Measurements from ENCODE around the gene RAD51B. TPM values are rescaled to one million over a fixed set of nuclear protein-coding genes. Genes with fewer than 3 reads are reported as not detected.

RAD51B gene
- polyA plus RNA-seq, 10 donors: 5.3 to 10.7 (median 7.5) TPM

GRCh38 chr14:68377459-68377858 lies 557.9 kb downstream of the RAD51B start:
- peak in 1 of 3 donors; percentile 82 for DNase-seq

GRCh38 chr14:68379510-68380328 lies 560.1 kb downstream of the RAD51B start:
- DNase-seq: peak in 1 of 3 donors; percentile 40

GRCh38 chr14:68380329-68380741 lies 560.8 kb downstream of the RAD51B start:
- peak in 1 of 3 donors; percentile 25 for DNase-seq

DNA sequence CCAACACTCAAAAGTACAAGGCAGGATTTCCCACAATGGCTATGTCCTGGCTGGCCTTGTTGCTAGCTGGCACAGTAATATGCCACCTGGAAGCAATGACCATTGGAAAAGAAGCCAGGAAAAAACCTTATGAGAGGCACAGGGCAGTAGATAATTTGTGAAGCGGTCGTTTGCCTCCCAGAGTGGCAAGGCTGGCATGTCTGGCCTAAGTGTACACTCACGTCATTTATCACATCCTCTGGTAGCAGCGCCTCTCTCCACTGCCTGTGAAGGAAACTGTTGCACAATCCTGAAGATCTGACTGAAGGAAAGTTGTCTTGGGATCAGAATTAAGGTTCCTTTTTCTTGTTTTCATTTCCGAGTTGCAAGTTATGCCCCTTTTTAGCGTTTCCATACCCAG lies 564.8 kb downstream of the RAD51B start:
- DNase-seq: peak in 1 of 3 donors; percentile 62

- DNase-seq: peak in 1 of 3 donors; percentile 46
These were observed 565.3 kb downstream of the RAD51B start for GRCh38 chr14:68384881-68385280.

DNA sequence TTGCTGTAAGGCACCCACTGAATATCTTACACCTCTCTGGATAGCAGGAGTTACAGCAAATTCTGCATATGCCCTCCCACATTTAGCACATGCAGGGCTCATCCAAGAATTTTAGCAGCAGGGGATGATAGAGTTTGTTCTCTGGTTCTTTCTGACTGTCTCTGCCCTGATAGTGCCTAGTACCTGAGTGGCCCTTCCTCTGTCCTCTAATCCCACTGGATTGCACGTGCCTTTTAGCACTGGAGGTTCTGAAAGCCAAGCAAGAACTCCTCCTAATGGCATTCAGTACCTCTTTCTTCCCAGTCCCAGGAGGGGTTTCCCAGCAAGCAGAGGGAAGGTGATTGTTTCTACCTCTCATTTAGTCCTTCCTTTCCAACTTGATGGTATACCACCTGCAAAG lies 566.9 kb downstream of the RAD51B start:
- peak in 1 of 3 donors; percentile 28 for DNase-seq

DNA sequence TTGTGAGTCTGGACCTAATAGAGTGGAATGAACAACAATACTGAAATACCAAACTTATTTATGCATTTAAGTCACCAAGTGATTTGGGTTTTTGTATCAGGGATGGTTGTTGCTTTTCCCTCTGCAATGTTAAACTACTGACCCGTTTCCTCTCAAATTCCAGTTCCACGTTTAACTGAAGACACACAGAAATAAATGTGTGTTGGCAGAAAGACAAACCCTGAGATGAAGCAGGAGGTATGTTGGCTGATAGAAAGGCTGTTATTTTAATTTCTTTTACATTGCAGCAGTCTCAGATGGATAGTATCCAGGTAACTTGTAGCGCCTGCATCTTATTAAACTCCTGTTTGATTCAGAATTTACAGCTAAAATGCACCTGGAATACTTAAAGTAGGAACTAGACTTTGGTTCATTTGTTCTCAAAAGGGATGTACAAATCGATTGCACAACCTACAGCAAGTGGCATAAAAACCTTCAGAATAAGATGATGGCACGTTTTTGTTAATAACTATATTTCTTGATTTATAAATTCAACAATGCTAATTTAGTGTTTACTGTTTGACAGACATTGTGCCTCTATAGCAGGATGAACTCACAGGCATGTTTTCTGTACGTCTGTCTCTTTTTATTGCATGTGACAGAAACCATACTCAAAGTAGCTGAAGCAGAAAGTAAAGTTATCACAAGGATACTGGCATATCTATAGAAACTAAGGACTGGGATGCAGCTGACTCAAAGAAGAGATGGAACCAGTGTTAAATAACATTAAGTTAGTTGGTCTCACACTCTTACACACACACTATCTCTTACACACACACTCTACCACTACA lies 567.6 kb downstream of the RAD51B start:
- DNase-seq: peak in 2 of 3 donors; percentile 77 to 89

- DNase-seq: peak in 2 of 3 donors; percentile 84 to 91
These were observed 570.4 kb downstream of the RAD51B start for GRCh38 chr14:68389943-68390342.

- peak in 2 of 3 donors; percentile 73 to 85 for DNase-seq
These were observed 571.2 kb downstream of the RAD51B start for GRCh38 chr14:68390741-68391140.

- peak in 2 of 3 donors; percentile 90 to 94 for DNase-seq
These were observed 571.9 kb downstream of the RAD51B start for GRCh38 chr14:68391311-68392014.

DNA sequence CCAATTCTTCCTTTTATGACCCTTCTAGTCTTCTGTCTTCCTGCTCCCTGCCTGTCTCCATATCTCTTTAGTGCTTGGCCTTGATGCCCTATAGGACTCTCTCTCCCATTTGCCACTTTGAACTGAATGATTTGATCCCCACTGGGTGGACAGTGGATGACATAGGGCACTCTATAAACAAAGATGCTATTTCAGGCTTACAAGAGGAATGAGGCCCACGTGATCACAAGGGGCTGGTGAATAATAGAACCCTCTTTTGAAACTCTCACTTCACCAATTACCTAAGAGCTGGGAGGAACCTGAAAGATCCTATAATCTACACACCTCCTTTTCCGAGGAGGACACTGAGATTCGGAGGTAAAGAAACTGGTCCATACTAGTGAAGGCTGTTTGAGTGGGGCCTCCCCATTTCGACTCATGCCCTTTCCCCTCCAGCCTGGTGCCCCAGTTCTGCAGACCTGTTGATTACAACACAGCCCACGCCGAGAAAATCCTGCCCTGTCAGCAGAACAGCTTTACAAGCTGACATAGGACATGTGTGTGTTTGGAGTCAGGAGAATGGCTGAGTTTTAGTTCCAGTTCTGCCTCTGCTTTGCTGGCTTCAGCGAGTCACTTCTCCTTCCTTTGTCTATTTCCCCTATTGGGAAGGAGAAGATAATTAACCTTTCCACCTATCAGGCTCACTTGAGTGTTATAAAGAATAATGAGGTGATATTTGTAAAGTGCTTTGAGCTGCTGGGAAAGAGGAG lies 573.0 kb downstream of the RAD51B start:
- DNase-seq: peak in 1 of 3 donors; percentile 75

- no peak for DNase-seq
These were observed 573.7 kb downstream of the RAD51B start for GRCh38 chr14:68393259-68393658.

- peak in 1 of 3 donors; percentile 46 for DNase-seq
These were observed 574.7 kb downstream of the RAD51B start for GRCh38 chr14:68394118-68394763.

DNA sequence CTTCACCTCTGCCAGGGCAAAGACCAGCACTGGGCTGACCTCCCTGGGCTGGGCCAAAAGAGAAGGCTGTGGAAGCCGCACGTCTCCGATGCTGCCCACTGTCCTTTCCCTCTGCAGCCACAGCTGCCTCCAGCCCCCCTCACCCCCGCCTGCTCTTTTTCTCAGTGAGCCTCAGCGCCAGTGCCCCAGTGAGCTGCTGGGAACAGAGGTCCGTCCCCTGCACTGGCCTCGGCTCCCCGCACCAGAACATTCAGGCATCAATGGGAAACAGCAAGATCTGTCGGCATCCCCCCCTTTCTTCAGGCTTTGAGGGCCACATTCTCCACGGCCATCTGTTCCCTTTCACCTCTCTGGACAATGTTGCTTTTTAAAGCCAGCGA lies 575.2 kb downstream of the RAD51B start:
- peak in 1 of 3 donors; percentile 66 for DNase-seq

DNA sequence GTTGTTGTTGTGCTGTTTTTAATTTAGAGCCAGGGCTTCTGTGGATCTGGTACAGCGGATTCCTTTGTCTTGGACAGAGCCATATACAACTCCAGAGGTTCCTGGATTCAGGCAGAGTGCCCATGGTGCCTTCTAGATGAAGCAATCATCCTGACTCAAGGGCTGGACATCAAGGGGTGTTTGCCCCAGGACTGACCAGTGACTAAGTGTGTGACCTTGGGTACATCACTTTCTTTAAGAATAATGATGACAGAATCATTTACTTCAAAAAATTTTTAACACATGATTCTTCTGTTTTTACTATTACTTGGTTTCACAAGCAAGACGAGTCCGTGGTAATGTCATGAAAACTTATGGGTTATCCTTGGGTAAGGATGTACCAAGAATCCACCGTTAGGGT lies 576.0 kb downstream of the RAD51B start:
- DNase-seq: peak in 1 of 3 donors; percentile 44

DNA sequence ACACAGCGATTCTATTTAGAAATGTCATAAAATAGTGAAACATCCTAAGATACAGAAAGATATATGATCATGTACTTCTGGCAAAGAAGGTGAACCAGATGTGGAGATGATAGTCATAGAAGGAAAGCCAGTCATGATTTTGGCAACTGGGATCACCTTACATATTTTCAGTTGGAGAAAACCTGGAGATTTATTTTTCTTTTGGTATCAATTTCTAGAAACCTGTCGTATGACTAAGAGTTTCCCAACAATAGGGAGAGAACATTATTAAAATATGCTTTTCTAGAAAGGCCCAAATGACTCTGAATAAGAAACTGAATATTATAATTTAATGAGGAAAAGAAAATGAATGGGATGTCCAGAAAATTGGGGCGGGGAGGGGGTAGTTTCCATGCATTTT lies 576.9 kb downstream of the RAD51B start:
- DNase-seq: peak in 1 of 3 donors; percentile 48

- DNase-seq: peak in 1 of 3 donors; percentile 74
These were observed 577.8 kb downstream of the RAD51B start for GRCh38 chr14:68397371-68397811.

GRCh38 chr14:68397822-68398221 lies 578.2 kb downstream of the RAD51B start:
- DNase-seq: no peak

- no peak for DNase-seq
These were observed 578.8 kb downstream of the RAD51B start for GRCh38 chr14:68398370-68398769.

GRCh38 chr14:68399971-68400370 lies 580.4 kb downstream of the RAD51B start:
- peak in 1 of 3 donors; percentile 22 for DNase-seq

- DNase-seq: no peak
These were observed 581.7 kb downstream of the RAD51B start for GRCh38 chr14:68401317-68401716.

All from muscle of back (tissue), 11 donors.